Common myeloid progenitor, CD34-positive (primary cell): ENCODE data around the gene ABTB2.
A peak's percentile ranks its signal among the peaks of the same experiment; 100 is the strongest.

ENCODE experiments used
- CTCF ChIA-PET: fragments of 350-600 bp; sonication (Branson Sonifier 250); formaldehyde crosslinking; loops from one replicate; lab custom pipeline; 2021; ENCODE audit warnings: antibody characterized with exemption; lab: Charles Lee
- POLR2A ChIA-PET: fragments of 350-600 bp; sonication (Branson Sonifier 250); formaldehyde crosslinking; loops from one replicate; lab custom pipeline; 2021; ENCODE audit warnings: antibody characterized with exemption; lab: Charles Lee
- DNase-seq, 3 donors: peaks; one replicate each; pipeline versions ENCODE4 v3.0.0 to v3.0.0-alpha.2; 2013
- H3K27ac ChIP-seq, 2 experiments: 1 replicate in 1 of 2; 2 replicates in 1 of 2; pipeline ENCODE4 v1.7.0; 2013; ENCODE audit warnings: inconsistent platforms in 2 of 2, low read length in 2 of 2, mild to moderate bottlenecking in 2 of 2, low read depth in 1 of 2, moderate library complexity in 1 of 2; ENCODE audit not compliant: severe bottlenecking in 2 of 2, insufficient read depth in 1 of 2, poor library complexity in 1 of 2
- H3K27me3 ChIP-seq, 5 experiments: replicated peaks in 2 of 5; 1 replicate in 3 of 5; 2 replicates in 2 of 5; pipeline versions ENCODE4 v1.6.1 to v1.7.0; 2013; ENCODE audit warnings: low read length in 4 of 5, mild to moderate bottlenecking in 2 of 5, moderate library complexity in 2 of 5, inconsistent platforms in 1 of 5; ENCODE audit not compliant: insufficient read depth in 5 of 5, control insufficient read depth in 4 of 5
- H3K36me3 ChIP-seq, 4 experiments: 1 replicate in 2 of 4; 2 replicates in 2 of 4; pipeline versions ENCODE4 v1.6.1 to v1.7.0; 2013; ENCODE audit warnings: low read length in 3 of 4, control low read depth in 1 of 4, mild to moderate bottlenecking in 1 of 4; ENCODE audit not compliant: control insufficient read depth in 4 of 4, insufficient read depth in 4 of 4
- H3K4me1 ChIP-seq, 4 experiments: 1 replicate in 3 of 4; 2 replicates in 1 of 4; pipeline versions ENCODE4 v1.6.1 to v1.7.1; 2013; ENCODE audit warnings: low read length in 3 of 4, mild to moderate bottlenecking in 3 of 4, control low read depth in 1 of 4, inconsistent platforms in 1 of 4, moderate library complexity in 1 of 4; ENCODE audit not compliant: control insufficient read depth in 4 of 4, insufficient read depth in 4 of 4; ENCODE audit errors: control extremely low read depth in 1 of 4
- H3K4me3 ChIP-seq, 7 experiments: 1 replicate in 4 of 7; 2 replicates in 3 of 7; pipeline versions ENCODE4 v1.5.1 to v1.7.0; 2013; ENCODE audit warnings: mild to moderate bottlenecking in 7 of 7, low read length in 6 of 7, moderate library complexity in 6 of 7, inconsistent platforms in 2 of 7, low read depth in 2 of 7, control low read depth in 1 of 7; ENCODE audit not compliant: insufficient read depth in 4 of 7, control insufficient read depth in 1 of 7; ENCODE audit errors: extremely low read depth in 1 of 7
- H3K9me3 ChIP-seq, 5 experiments: 1 replicate in 4 of 5; 2 replicates in 1 of 5; pipeline versions ENCODE4 v1.6.1 to v1.7.1; 2013; ENCODE audit warnings: low read length in 4 of 5, mild to moderate bottlenecking in 2 of 5, inconsistent platforms in 1 of 5, low read depth in 1 of 5, moderate library complexity in 1 of 5; ENCODE audit not compliant: control insufficient read depth in 4 of 5, insufficient read depth in 2 of 5; ENCODE audit errors: control extremely low read depth in 1 of 5
- WGBS: methylation state at CpG from one replicate; pipeline ENCODE4 v1.1.5; 2013; ENCODE audit not compliant: insufficient coverage; 5-methylcytosine and 5-hydroxymethylcytosine counted together

ABTB2 gene

GRCh38 chr11:34149274-34149673, 208.5 kb downstream of the ABTB2 start:
- no peaks in the 10 kb centered on the region for H3K9me3 ChIP-seq
- CTCF ChIA-PET = interaction anchor here (0.6 to 1.7 kb wide), 8 partner anchors 25 to 344 kb away, joined by 3 to 7 read pairs (median 3); no protein-coding TSS in a partner anchor

DNA sequence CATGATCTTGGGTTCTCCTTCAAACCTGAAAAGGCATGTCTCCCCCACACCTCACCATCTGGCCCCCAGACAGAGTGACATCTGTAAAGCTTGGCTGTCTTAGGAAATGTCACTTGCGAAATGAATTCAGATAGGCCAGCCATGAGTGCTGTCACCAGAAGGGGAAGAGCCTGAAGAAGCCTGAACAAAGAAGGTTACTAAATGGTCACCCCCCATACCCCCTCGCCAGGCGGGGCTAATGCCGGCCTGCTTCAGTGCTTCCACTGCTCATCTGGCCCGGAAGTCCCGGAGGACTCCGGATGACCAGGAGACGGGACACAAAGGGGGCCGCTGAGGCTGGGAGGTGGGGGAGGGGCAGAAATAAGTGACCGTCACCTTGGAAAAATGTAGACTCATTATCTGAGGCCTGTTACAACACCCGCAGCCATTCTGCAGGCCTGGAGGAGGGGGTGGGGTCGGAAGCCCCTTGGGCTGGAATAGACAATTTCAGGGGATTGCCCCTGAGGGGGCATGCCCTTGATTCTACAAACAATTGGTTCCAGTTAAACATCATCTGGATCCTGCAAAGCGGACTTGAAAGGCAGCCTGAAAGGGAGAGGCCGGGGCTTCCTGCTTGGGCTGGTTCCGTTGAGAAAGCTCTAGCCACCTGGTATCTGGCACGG, 209.2 kb downstream of the ABTB2 start:
- no peak for DNase-seq
- no peaks in the 10 kb centered on the region for H3K27me3 ChIP-seq
- POLR2A ChIA-PET = no interaction called here
- no peaks in the 10 kb centered on the region for H3K9me3 ChIP-seq
- no peak overlapping the region for H3K27ac ChIP-seq
- peaks cover 0 to 16% (median 8%) of the 10 kb centered on the region in 4 experiments for H3K4me1 ChIP-seq
- H3K36me3 ChIP-seq = peaks cover 17 to 89% (median 55%) of the 10 kb centered on the region in 4 experiments
- CTCF ChIA-PET = interaction anchor here (0.6 to 1.7 kb wide), 5 partner anchors 213 to 344 kb away, joined by 3 to 4 read pairs (median 3); no protein-coding TSS in a partner anchor
- no peak overlapping the region for H3K4me3 ChIP-seq
- WGBS = 99% methylated on average over 12 of the region's 16 CpGs

More at GRCh38 chr11:34149274-34149673, 208.5 kb downstream of the ABTB2 start:
- no peaks in the 10 kb centered on the region for H3K27me3 ChIP-seq
- H3K36me3 ChIP-seq = peaks cover 15 to 85% (median 52%) of the 10 kb centered on the region in 4 experiments
- DNase-seq = no peak
- POLR2A ChIA-PET = no interaction called here
- H3K27ac ChIP-seq = no peak overlapping the region
- no peak overlapping the region for H3K4me3 ChIP-seq
- WGBS = 100% methylated on average over 5 of the region's 7 CpGs
- peaks cover 0 to 22% (median 13%) of the 10 kb centered on the region in 4 experiments for H3K4me1 ChIP-seq

GRCh38 chr11:34147581-34147980, 210.2 kb downstream of the ABTB2 start:
- CTCF ChIA-PET = interaction anchor here (0.6 to 1.3 kb wide), 3 partner anchors 22 to 345 kb away, joined by 3 read pairs; no protein-coding TSS in a partner anchor
- POLR2A ChIA-PET = no interaction called here
- Histone ChIP-seq H3K9me3 (no peaks in the 10 kb centered on the region), H3K27me3 (no peaks in the 10 kb centered on the region), H3K27ac (peak overlapping the region in 1 of 2 experiments; percentile 20), H3K36me3 (peaks cover 24 to 95% (median 63%) of the 10 kb centered on the region in 4 experiments), H3K4me1 (peaks cover 0 to 6% (median 0%) of the 10 kb centered on the region in 4 experiments), H3K4me3 (no peak overlapping the region)
- no peak for DNase-seq
- 98% methylated on average over 7 of the region's 8 CpGs for WGBS

GRCh38 chr11:34146866-34147265, 210.9 kb downstream of the ABTB2 start:
- Histone ChIP-seq H3K9me3 (no peaks in the 10 kb centered on the region), H3K27ac (no peak overlapping the region), H3K4me1 (peaks cover 0 to 5% (median 0%) of the 10 kb centered on the region in 4 experiments), H3K4me3 (no peak overlapping the region), H3K36me3 (peaks cover 29 to 95% (median 69%) of the 10 kb centered on the region in 4 experiments), H3K27me3 (no peaks in the 10 kb centered on the region)
- CTCF ChIA-PET = interaction anchor here (1.3 kb wide), 1 partner anchor 23 kb away, joined by 3 read pairs; no protein-coding TSS in a partner anchor
- POLR2A ChIA-PET = no interaction called here
- WGBS = 100% methylated on average over 4 of the region's 5 CpGs
- DNase-seq = no peak

GRCh38 chr11:34146411-34146810, 211.4 kb downstream of the ABTB2 start:
- ChIA-PET CTCF (no interaction called here), POLR2A (no interaction called here)
- Histone ChIP-seq H3K4me3 (no peak overlapping the region), H3K4me1 (peaks cover 0 to 5% (median 0%) of the 10 kb centered on the region in 4 experiments), H3K9me3 (no peaks in the 10 kb centered on the region), H3K27ac (no peak overlapping the region), H3K36me3 (peaks cover 29 to 95% (median 73%) of the 10 kb centered on the region in 4 experiments), H3K27me3 (no peaks in the 10 kb centered on the region)
- 98% methylated on average over 8 of the region's 12 CpGs for WGBS
- DNase-seq = no peak

DNA sequence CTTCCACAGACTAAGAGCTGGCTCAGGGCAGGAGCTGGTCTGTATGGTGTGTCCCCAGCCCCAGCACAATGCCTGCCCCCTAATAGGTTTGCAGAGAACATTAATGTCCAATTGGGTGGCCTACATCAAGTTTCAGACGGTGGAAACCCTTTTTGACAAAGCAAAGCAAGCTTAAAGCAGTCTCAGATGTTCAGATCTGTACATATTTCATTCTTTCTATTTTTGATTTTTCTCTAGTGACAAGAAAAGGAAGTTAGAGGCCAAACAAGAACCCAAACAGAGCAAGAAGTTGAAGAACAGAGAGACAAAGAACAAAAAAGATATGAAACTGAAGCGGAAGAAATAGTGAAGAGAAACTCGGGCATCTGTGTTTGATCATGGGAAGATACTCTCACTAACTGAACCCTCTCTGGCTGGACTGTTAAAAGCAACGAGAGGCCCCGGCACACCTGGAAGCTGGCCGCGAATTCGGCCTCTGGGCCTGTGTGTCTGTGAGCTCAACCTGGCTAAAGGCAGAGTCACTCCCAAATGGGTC, 211.9 kb downstream of the ABTB2 start:
- peaks cover 29 to 96% (median 77%) of the 10 kb centered on the region in 4 experiments for H3K36me3 ChIP-seq
- POLR2A ChIA-PET = no interaction called here
- H3K4me1 ChIP-seq = peaks cover 0 to 5% (median 0%) of the 10 kb centered on the region in 4 experiments
- WGBS = 94% methylated on average over 7 of the region's 8 CpGs
- H3K27me3 ChIP-seq = no peaks in the 10 kb centered on the region
- H3K27ac ChIP-seq = no peak overlapping the region
- DNase-seq = no peak
- no peak overlapping the region for H3K4me3 ChIP-seq
- CTCF ChIA-PET = no interaction called here
- no peaks in the 10 kb centered on the region for H3K9me3 ChIP-seq

DNA sequence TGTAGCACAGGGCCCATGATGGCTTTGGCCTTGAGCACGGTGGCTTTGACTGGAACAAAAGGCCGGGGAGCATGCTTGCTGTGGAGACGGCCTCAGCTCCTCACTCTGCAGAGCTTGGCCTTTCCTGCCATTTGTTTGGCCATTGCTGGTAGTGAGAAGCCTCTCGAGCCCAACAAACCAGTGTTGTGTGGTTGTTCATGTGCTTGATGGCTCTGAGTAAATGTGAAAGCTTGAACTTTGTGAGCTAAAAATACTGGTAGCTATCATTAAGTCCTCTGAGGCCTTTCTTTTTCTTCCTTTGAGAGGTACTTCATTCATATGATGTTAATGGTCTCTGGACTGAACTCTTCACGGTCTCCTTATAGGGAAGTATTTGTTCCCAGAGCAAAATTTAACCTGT, 212.7 kb downstream of the ABTB2 start:
- Histone ChIP-seq H3K9me3 (no peaks in the 10 kb centered on the region), H3K27ac (no peak overlapping the region), H3K4me3 (no peak overlapping the region), H3K27me3 (no peaks in the 10 kb centered on the region), H3K36me3 (peaks cover 33 to 98% (median 79%) of the 10 kb centered on the region in 4 experiments), H3K4me1 (peaks cover 0 to 5% (median 0%) of the 10 kb centered on the region in 4 experiments)
- 92% methylated on average over 4 of the region's 5 CpGs for WGBS
- POLR2A ChIA-PET = no interaction called here
- DNase-seq = no peak
- CTCF ChIA-PET = interaction anchor here (0.7 kb wide), 1 partner anchor 9 kb away, joined by 3 read pairs; no protein-coding TSS in a partner anchor
